ENCODE measurements around the gene GJB4.
A peak's percentile ranks its signal among the peaks of the same experiment; 100 is the strongest.
"Not testable (repeated sequence)": the region's sequence is repeated elsewhere in the genome, so short reads cannot be mapped to it uniquely, and the experiment has no call there.

Gene GJB4

DNA sequence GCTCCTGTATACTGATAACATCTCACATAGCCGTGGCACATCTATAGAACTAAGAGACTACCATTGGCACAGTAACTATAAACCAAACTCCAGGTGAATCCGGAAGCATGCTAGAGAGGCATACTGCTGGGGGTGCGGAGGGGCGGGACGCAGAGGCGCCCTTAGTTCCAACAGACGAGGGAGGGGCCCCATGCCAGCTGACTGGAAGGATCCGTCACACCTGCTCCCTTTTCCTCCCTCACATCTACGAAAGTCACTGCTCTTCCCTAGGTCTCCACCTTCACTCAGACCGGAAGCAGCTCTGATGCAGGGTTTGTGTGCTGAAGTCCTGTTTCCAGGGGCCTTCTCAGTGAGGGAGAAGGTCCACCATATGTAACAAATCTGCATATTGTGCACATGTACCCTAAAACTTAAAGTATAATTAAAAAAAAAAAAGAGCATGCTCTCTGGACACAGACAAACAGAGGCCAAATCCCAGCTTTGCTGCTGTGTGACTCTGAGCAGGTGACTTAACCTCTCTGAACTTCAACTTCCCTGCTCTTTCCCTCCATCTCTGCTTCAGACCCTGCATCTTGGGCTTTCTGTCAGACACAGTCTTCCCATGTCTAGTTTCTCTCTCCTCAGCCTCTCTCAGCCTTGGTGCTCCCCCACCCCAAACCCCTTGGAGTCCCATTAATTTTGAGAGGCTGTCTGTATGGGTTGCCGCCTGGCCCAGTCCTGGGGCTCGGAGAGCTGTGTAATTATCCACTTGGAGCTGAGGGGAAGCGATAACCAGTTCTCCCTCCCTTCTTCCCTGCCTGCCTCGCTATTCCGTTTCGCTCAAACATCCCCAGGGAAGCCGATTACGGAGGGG, 12.5 kb upstream of the GJB4 start:
- DNase-seq, result no peak

- DNase-seq, result no peak
Measured at GRCh38 chr1:34747638-34747941, 11.9 kb upstream of the GJB4 start.

DNA sequence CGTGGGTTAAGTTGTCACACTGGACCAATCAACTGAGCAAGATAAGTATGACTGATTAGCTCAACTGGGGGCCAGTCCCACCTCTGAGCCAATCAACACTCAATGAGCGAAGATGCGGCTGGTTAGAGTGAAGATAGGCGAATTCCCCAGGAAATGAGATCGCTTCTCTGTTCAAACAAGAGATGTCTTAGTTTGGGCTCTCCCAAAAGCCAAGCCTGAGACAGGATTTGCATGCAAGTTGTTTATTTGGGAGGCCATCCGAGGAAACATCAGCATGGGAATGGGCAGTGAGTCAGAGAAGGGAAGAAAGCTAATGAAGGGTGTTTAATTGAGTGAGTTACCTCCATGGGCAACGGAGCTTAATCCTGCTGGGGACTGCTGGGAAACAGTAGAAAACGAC, 9.5 kb upstream of the GJB4 start:
- DNase-seq, result no peak

DNA sequence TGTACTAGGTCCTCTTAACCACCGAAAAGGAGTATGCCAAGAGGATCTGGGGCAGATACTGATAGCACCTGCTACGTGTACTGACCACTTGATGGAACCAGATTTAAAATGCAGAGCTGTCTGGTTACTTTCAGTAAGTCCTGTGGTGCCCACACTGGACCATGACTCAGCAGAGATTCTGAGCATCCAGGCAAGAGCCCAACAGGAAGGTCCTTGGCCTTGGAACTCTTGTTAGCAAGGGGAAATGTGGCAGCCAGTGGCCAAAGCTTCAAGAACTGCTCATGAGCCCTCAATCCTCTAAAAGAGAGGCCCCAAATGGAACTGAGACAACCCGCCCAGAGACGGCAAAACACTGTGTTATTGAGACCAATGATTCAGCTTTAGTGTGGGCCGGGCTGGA, 8.9 kb upstream of the GJB4 start:
- no peak for DNase-seq

GRCh38 chr1:34753163-34753562, 6.4 kb upstream of the GJB4 start:
- no peak for DNase-seq

DNA sequence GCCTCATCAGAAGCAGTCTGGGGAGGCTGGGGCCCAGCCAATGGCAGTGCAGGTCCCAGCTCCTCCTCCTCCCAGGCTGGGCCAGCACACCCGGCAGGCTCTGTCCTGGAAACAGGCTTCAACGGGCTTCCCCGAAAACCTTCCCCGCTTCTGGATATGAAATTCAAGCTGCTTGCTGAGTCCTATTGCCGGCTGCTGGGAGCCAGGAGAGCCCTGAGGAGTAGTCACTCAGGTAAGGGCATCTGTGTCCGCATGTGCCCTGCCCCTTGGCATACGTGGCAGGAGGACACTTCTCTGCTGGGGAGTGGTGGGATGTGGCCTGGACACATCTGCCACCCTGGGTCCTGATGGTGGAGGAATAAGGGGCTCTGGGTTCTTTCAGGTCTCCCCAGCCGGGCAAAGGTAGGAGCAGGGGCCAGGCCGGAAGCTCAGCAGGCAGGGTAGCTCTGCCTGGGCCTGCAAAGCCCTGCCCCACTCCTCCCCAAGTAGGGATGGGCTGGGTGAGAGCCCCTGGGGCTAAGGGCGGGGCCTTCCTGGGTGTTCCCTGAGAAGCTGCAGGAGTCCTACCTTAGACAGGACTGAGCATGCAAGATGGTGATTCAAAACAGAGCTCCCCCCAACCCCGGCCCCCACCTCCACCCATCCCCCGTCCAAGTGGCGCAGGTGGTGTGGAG, 4.4 kb upstream of the GJB4 start, which contains the start of gene GJB5:
TSS of gene GJB5 (plus strand) at position 84 of the 674 bp plus-strand sequence. CDS start 2,284 bp downstream, outside the sequence.
- DNase-seq, result no peak

DNA sequence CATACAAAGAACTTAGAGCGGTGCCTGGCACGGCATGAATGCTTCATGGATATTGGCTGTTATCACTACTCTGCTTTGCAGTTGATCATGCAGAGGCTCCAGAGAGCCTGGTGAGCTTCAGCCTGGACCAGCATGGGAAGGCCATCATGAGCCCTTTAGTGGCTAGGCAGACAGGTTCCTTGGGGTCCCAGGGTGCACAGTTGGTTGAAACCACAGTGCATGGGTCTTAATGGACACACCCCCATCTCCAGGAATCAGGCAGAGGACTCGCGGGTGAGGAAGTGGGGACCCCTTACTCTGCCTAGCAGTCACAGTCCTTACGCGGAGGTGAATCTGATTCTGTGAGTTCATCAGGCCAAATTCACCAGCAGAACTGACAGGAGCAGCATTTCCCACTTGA, 3.6 kb upstream of the GJB4 start:
- no peak for DNase-seq

GRCh38 chr1:34757386-34757785, 2.2 kb upstream of the GJB4 start:
- no peak for DNase-seq

- no peak for DNase-seq
Measured at GRCh38 chr1:34758751-34759150, 789 bp upstream of the GJB4 start.

GRCh38 chr1:34761176-34761761, 1.7 kb downstream of the GJB4 start:
- no peak for DNase-seq

DNA sequence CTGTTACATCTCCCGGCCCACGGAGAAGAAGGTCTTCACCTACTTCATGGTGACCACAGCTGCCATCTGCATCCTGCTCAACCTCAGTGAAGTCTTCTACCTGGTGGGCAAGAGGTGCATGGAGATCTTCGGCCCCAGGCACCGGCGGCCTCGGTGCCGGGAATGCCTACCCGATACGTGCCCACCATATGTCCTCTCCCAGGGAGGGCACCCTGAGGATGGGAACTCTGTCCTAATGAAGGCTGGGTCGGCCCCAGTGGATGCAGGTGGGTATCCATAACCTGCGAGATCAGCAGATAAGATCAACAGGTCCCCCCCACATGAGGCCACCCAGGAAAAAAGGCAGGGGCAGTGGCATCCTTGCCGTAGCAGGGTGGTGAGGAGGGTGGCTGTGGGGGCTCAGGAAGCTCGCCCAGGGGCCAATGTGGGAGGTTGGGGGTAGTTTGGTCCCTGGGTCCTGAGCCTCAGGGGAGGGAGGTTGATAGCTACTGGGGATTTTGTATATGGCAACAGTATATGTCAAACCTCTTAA, 2.3 kb downstream of the GJB4 start:
- DNase-seq, result no peak

- no peak for DNase-seq
Measured at GRCh38 chr1:34762474-34763141, 3.1 kb downstream of the GJB4 start.

- no peak for DNase-seq
Measured at GRCh38 chr1:34763142-34763781, 3.7 kb downstream of the GJB4 start.

DNA sequence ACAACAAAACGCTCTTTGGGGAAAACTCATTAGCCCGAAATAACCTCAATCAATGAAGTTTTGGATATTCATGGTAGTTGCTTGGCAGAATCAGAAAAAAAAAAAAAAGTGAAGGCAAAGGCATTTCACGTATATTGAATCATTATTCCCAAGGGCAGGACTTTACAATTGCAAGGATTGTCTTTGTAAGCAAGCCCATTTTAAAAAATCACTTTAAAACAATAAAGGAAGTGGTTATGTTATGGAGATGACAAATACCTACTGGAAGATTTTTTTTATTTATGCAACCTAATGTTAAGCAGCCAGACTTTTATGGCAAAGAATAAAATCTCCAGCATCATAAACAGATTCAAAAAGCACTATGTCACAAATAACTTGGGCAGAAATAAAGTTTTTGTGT, 9.3 kb downstream of the GJB4 start:
- peak; percentile 5 for DNase-seq

GRCh38 chr1:34770891-34771504, 11.5 kb downstream of the GJB4 start:
- no peak for DNase-seq

DNA sequence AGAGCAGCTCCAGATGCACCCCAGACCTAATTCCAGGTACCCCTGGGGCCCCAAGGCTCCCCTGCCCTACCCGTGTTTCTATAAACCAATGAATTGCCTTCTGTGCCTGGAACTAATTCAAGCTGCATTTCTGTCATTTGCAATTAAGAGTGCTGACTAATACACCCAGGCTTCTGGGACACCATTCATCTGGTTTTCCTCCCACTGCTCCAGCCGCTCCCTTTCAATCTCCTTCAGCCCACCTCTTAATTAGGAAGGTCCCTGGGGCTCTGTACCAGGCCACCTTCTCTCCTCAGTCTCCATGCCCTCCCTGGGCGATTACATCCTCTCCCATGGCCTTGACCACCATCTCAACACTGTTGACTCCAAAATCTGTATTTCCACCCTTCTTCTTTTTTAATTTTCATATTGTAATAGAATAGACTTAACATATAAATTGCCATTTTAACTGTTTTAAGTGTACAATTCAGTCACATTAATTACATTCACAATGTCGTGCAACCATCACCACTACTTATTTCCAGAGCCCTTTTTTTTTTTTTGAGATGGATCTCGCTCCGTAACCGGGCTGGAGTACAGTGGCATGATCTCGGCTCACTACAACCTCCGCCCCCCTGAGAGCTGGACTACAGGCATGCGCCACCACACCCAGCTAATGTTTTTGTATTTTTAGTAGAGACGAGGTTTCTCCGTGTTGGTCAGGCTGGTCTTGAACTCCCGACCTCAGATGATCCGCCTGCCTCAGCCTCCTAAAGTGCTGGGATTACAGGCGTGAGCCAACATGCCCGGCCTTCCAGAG, 12.2 kb downstream of the GJB4 start:
- DNase-seq, result no peak

- not testable (repeated sequence) for DNase-seq
Measured at GRCh38 chr1:34773114-34773513, 13.6 kb downstream of the GJB4 start.

- no peak for DNase-seq
Measured at GRCh38 chr1:34774957-34775356, 15.4 kb downstream of the GJB4 start.

GRCh38 chr1:34776911-34777310, 17.4 kb downstream of the GJB4 start:
- DNase-seq, result no peak

DNA sequence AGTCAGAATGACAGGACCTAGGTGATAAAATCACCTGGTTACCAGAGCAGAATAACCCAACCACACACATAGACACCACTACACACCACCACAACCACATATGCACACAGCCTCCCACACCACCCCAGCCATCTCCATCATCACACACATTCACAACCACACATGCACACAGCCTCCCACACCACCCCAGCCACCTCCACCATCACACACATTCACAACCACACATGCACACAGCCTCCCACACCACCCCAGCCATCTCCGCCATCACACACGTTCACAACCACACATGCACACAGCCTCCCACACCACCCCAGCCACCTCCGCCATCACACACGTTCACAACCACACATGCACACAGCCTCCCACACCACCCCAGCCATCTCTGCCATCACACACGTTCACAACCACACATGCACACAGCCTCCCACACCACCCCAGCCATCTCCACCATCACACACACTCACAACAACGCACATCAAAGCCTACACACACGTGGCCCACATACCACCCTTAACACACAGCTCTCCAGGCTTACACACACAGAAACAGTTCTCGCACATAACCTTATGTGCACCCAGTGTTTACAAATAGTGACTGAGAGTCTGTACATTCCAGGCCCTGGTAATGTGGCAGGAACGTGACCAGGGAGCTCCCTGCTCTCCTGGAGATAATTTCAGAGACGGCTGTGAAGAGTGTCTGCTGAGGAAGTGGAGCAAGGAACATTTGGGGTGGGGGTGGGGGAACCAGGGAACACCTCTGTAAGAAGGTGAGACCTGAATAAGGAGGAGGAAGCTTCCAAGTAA, 18.2 kb downstream of the GJB4 start:
- no peak for DNase-seq
